Right renal cortex interstitium (tissue), 3 donors: ENCODE data around the gene PLSCR4. TPM values are rescaled to one million over a fixed set of nuclear protein-coding genes. Genes with fewer than 3 reads are reported as not detected.

Experiments used
- DNase-seq, 3 donors: peaks; one replicate each; pipeline ENCODE4 v3.0.0-alpha.2; 2013; ENCODE audit warnings: low read depth in 3 of 3, low spot score in 2 of 3
- polyA plus RNA-seq, 3 donors: library from polyadenylated mRNA; unstranded; fragments of 120-200 nt; gene quantifications; one replicate each; pipeline ENCODE4 v1.2.1, GENCODE V29; 2013; ENCODE audit not compliant: insufficient read length in 3 of 3

Gene PLSCR4
- polyA plus RNA-seq, 3 donors: 15.7 to 19.3 (median 15.9) TPM

DNA sequence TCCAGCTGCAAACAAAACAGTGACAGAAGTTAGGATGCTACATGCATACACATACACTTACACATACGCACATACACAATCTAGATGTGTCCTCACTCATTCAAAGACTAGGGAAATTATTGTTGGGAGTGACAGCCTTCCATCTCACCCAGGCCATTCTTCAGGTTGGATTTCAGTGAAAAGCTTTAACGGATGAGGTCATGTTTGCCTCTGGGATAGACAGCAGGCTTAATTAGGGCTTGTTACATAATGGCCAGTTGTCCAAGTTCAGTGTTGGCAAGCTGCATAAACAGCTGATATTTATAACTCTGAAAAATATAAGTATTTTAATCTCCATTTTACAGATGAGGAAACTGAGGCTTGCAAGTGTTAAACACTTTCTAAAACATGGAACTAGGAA, 54.1 kb downstream of the PLSCR4 start:
- DNase-seq: no peak

DNA sequence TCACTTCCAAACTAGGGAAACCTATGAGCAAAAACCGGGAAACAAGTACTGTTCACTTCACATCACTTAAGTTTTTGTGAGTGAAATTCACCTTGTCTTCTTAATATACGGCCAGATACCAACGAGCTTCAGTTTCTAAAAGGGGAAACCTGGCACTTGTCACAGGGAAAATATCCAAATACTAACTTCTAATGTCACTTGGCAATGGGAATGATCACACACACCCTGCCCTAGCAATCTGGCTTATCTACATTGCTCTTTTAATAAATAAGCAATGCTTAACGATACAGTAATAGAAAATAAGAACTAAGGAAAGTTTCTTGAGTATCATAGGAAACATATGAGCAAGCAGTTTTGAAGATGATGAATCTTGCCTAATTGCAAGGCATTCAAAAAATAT, 55.3 kb downstream of the PLSCR4 start:
- DNase-seq: no peak

DNA sequence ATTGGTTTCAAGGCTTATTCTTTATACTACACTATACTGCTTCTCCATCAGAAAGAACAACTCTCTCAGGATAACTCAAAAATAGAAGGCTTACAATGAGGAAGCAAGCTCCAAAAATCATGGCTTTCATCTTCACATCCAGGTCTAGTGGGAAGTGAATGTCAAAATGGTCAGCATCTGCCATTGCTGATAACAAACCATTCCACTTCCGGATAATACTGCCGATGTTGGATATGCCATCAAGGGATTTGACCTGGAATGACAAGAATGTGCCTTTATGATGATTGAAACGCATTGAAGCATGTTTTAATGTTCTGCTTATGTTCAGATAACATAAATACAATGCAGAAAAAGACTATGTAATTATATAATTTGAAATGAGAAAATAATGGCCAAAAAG, 55.9 kb downstream of the PLSCR4 start:
- DNase-seq: no peak

DNA sequence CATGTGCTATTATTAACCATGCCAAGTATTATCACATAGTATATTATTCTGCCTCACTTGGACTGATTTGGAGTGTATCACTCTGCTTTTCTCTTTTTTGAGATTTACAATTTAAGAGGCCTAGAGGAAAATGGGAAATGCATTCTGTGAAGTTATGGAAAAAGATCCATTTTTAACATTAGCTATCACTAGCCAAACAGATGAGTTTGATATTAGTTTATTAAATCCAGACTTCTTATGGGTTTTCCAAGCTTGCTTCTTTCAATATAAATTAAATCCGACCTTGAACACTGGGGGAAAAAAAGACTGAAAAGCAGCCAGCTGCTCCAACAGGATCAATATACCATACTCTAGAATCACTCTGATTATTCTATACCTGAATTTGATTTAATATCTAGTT, 59.9 kb downstream of the PLSCR4 start:
- DNase-seq: no peak

DNA sequence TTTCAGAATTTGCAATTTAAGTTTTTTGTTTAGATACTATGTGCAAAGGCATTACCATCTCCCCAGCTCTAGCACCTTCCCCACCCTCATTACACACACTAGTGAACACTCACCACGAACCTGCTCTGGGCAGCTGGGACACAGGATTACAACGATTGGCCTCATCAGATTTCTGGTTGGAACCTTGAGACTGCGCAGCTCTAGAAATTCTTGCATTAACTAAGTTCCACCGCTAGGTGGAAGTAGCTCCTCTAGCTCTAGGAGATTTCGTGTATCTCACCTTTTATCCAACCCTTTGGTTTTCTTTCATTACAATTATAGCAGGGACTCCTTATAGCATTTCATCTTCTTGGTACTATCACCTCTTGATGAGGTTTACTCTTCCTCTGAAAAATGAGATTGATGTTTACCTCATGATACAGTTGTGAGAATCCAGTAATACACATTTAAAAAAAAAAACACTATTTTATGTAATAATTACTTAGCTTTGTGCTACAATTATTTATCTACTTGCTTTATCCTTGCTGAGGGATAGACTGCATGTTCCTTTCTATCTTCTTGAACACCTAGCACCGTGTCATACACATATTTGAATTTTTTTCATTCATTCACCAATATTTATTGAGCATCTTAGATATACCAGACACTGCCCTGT, 61.3 kb downstream of the PLSCR4 start:
- peak; percentile 37 to 41 (median 39) for DNase-seq

DNA sequence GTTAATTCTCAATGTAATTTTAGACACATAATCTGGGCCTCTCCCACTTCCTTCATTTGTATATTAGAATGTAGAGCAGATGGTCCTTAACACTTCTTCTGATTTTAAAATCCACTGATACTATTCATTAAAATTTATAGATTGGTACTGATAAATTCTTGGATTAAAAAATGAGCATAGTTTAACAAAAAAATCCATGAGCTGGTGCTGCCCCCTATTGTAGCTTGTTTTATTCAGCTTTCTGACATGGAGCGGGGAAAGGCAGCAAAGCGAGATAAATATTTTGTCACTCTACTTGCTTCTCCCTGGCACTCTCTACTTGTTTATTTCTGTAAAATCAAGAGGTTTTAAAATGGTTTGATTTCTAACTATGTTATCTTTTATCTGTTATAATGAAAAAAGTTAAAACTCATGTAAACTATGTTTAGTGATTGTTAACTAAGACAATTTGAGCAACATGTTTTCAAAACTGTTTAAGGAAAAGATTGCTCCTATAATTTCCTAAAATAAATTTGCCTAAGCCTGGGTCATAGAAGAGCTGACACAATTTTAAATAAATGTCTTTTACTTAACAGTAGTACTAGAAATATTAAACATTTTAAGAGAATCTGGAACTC, 63.5 kb downstream of the PLSCR4 start:
- no peak for DNase-seq

DNA sequence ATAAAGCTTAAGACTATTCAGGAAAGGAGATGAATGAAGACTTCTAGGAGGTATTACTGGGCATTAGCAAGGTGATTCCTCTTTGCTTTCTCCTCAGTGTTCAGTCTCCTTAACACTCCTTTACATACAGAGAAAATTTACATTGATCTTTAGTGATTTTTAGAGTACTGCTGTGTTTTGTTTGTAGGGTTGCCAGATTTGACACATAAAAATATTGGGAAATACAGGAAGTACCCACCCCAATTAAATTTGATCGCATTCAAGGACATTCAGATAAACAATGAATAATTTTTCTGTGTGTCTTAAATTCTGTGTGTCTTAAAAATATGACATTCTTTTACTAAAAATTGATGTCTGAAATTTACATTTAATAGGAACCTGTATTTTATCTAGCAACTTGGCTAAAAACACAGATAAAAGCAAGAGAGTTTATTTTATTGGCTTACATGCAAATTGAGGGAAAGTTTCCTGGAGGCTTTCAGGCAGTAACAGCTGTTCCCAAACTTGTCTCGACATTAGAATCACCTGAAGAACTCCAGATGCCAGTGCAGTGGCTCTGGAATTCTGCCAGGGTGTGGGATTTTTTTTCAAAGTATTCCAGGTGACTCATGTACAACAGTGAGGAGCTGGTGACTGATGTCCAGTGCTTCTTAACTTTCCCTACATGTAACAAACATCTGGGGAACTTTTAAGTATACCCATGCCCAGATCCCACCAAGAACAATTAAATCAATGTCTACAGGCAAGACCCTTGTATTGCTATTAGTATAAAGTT, 66.5 kb downstream of the PLSCR4 start:
- no peak for DNase-seq

DNA sequence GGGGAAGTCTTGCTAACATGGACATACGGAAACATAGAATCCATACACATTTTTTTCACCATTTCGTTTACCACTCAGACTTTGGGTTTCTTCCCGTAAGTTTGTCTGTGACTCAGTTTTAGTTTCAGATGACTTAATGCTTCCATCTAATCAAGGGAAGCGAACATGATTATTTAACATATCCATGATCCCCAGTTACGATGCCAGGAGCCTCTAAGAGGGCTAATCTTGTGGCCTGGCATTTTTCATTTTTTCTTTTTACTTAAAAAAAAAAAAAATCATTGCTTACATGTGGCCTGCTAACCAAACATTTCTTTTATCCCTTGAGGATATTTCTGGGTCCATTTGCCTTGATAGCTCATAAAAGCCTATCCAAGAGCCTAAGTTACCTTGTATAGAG, 69.7 kb downstream of the PLSCR4 start:
- no peak for DNase-seq

DNA sequence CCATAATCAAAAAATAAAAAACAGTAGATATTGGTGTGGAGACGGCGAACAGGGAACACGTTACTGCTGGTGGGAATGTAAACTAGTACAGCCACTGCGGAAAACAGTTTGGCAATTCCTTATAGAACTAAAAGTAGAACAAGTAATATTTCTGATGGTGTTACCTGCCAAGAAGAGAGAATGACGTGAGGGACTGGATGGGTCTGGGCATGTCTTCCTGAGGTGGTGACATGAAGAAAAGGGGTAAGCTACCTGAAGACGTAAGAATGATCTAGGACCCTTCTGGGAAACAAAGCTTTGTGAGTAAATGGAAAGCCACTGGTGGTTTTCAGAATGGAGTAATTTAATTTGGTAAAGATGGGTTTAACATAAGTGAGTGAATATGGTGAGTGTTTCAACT, 70.5 kb downstream of the PLSCR4 start:
- DNase-seq: no peak

DNA sequence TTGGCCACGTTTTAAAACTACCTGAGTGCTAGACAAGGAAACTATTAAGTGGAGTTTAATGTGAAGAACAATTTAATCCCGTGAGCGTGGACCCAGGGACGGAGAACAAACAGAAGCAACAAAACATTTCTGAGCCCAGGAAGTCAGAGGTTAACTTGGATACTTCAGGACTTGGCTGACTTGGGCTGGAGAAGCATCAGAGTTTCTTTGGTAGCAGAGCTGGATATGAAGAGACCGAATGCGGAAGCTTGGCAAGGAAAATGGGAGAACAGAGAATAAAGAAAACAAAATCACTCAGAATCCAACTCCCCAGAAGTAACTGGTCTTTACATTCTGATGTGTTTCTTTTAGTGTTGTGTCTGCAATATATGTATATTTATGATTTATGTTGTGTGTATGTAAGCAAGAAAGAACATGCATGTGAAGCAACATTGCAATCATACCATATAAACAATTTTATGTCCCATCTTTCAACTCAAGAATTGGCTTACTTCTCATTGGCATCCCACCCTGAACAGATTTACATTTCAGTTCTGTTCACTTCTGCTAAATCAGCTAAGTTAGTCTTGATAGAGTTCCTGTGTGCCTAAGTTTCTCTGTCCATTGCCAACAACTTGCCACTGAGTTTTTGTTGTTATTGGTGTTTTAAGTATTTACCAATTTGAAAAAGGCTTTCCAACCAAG, 72.8 kb downstream of the PLSCR4 start:
- DNase-seq: no peak

DNA sequence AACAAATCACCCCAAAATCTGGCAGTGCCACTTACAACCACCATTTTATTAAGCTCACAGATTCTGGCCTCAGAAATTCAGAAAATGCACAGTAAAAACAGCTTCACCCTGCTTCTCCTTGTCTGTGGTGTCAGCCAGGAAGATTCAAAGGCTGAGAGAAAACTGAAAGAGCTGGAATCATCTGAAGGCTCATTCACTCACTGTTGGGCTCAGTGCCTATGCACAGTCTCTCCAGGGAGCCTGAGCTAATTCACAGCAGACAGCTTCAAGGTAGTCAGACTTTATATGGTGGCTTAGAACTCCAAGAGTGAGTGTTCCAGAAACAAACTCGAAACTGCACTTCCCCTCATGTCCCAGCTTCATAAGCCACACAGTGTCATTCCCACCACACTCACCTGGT, 73.4 kb downstream of the PLSCR4 start:
- DNase-seq: no peak

DNA sequence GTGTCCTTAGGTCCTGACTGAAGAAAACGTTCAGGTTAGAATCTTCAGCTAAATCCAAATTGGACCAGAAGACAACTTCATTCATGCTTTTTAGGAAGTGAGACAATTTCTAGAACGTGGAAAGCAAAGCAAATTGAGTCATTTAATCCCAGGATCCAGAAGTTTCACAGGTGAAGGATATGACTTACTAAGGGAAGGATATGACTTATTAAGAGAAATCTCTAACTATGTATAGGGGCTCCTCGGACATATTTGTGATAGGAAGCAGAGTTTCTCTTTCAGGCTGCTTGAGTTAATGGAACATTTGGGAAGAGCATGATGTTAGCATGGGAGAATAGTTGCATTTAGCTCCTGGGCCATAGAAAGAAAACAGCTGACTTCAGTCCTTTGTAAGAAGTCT, 73.8 kb downstream of the PLSCR4 start:
- no peak for DNase-seq

DNA sequence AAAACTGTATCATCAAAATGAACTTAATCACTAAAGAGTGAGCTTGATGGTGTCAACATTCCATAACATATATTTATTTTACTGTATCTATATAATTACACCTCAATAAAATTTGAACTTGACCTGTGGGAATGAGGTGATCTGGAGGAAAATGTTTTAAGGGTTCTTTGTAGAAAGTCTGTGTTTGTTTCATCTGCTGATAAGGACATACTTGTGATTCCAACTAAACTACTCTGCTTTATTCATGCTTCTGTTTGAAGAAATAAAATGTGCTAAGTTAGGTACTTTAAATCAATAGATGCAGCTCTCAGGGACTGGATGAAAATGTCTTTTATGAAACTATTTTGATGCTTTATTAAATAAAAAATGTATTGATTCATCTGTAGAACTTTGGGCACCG, 78.3 kb downstream of the PLSCR4 start:
- no peak for DNase-seq

DNA sequence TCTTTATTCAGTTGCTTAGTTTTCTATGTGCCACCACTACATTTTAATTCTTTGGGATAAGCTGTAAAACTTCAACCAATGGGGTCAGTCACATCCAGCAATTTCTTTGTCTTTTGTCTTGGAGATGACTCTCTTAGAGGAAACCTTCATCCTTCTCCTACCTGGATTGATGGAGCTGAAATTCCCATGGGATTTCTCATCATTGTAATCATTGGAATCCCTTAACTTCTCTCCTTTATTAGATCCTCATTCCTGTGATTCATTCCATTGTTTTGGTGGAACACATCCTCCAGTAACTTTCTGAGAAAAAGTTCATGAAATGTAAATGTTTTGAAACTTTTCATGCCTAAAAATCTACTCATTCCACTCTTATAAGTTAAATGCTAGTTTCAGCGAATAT, 80.3 kb downstream of the PLSCR4 start:
- DNase-seq: no peak

DNA sequence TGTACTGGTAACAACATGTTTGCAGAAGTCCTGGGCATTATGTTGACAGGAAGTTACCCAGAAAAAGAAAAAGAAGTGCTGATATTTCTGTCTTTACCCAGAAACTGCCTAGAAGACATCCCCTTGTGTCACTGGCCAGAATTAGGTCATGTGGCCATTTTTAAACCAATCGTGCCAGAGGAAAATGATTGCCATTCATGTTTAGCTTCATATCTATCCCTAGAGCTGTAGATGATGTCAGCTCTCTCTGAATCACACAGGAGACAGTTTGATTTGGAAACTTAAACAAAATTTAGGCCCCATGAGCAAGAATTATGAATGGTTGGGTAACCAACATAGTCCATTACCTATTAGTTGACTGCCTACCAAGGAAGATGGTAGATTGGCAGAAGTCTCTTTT, 81.0 kb downstream of the PLSCR4 start:
- no peak for DNase-seq

DNA sequence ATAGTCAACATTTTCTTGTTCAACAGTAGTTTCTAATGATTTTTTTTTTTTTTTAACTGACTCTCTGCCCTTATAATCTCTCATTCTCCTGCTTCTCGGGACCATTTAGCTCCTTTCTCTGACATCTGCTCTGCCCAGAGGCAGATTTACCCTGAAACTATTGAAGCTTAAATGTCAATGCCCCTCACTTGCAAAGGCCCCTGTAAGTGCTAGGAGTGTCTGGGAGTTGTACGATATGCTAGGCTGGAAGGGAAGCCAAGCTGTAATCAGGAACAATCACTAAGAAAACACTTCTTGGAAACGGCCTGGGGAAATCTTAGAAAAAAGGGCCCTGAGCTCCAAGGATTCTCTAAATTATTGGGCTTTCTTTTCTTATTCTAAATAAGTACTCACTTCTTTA, 84.1 kb downstream of the PLSCR4 start:
- DNase-seq: no peak

DNA sequence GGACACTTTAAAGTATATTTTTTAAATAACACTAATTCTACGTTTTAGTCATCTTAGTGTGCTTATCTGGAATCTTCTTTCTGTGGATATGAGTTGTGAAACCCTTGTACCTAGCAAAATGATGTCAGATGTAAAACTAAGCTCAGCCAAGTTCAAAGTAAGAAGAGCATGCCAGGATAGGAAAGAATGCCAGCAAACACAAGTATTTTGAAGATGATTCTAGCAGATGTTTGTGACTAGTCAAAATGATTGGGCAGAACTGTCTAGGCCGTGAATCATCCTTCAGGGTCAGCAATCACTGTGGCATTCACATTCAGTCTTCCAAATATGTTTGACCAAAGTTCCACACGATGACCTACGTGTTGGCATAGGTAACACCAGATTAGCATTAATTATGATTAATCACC, 84.5 kb downstream of the PLSCR4 start:
- no peak for DNase-seq

DNA sequence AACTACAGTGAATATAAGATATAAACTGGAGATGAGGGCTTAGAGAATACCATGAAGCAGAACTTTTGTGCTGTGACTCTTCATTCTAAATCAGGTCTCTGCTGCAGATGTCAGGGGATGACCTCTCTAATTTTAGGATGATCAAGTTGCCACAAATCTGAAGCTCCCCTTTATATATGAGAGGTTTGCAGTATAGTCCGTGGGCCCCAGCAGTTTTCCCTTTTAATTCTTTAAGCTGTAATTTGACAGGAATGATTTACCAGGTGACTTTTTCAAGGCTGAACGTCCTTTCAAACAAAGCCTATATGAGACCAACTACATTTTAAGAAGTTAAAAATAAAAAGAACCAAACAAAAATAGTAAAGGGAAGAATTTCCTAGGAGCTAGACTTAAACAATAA, 85.0 kb downstream of the PLSCR4 start:
- no peak for DNase-seq

DNA sequence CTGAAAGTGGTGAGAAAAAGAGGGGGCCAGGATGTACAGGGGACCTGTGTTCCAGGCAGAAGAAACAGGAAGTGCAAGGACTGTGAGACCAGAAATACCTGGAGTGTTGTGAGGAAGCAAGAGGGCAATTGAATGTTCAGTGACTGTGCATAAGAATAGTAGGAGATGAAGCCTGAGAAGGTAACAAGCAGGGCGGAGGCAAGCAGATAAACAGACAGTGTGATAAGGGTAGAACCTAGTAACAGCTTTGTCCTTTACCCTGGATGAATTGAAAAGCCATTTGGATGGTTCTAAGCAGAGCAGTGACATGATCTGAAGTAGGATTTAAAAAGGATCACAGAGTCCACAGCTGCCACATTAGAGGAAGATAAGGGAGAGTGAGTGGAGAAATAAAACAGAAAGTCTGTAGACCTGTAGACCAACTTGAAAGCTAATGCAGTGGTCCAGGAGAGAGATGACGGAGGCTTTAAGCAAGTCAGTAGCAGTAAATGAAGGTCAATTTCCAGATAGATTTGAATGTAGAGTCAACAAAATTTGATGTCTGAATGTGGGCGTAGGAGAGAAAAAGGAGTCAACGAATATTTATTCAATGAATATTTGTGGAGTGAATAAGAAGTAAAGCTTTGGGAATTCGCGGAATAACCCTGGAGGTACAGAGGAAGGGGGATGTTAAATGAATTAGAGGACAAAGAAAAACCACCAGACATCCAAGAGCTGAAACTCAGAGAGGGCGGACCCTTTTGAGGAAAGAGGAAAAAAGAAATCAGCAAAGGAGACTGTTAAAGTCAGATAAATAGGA, 85.7 kb downstream of the PLSCR4 start:
- DNase-seq: no peak

DNA sequence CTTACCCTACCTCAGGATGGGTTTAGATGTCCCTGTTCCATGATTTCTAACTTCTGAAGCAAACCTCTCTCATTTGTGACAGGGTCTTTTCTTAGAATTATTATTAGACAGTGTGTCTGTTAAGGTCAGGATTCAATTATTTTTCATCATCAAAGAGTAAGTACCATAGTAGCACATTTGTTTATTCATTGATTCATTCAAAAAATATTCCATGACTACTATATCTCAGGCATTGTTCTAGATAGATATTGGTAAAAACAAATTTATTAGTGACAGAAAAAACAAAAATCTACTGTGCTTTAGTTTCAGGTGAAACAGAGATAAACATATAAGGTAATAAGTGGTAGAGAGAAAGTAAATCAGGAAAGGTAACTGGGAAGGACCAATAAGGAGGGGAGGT, 86.4 kb downstream of the PLSCR4 start:
- no peak for DNase-seq

DNA sequence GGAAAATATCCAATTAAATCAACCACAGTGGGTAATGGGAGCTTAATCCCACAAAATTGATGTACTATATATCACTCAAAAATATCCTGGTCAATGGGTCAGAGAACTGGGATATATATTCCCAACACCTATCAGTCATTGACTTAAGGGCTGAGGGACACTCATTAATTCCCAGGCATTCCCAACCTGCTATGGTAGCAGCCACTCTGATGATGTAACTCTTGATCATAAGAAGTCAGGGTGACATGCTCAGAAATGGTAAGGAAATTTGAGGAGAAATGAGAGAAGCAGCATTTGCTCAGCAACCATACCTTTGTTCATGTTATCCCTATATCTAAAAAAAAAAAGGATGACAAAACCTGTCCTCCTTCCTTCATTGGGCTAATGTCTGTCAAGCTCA, 86.8 kb downstream of the PLSCR4 start:
- DNase-seq: no peak
